Stomach (tissue), 4 donors: Measurements from ENCODE around the gene PSAP.

Experiments
- CTCF ChIP-seq, 7 experiments: fragments of 450-650 bp in 4 of 7; fragments of 200-600 bp in 3 of 7; sonication (generic) in 3 of 7; IDR thresholded peaks; one replicate each; pipeline ENCODE4 v1.5.1; 2016 to 2019; ENCODE audit warnings: antibody characterized with exemption in 7 of 7, control low read depth in 2 of 7, mild to moderate bottlenecking in 1 of 7
- EP300 ChIP-seq: sonication (generic); formaldehyde crosslinking; IDR thresholded peaks from one replicate; pipeline ENCODE4 v1.6.1; 2017; ENCODE audit warnings: antibody characterized with exemption
- POLR2A ChIP-seq, 4 donors: fragments of 450-650 bp; IDR thresholded peaks; one replicate each; pipeline ENCODE4 v1.6.1; 2016; ENCODE audit warnings: antibody characterized with exemption in 4 of 4, control low read depth in 2 of 4, mild to moderate bottlenecking in 1 of 4, moderate library complexity in 1 of 4
- POLR2AphosphoS5 ChIP-seq, 3 donors: sonication (generic); formaldehyde crosslinking; IDR thresholded peaks; one replicate each; pipeline ENCODE4 v1.6.1; 2016; ENCODE audit warnings: antibody characterized with exemption in 3 of 3

GRCh38 chr10:71782221-71782916, 68.7 kb downstream of the PSAP start:
- no peak for TF ChIP-seq CTCF (IDR thresholded peaks at IDR 0.05)
- TF ChIP-seq POLR2A (IDR thresholded peaks at IDR 0.05), result no peak
- TF ChIP-seq EP300, result no peak
- TF ChIP-seq POLR2AphosphoS5 (IDR thresholded peaks at IDR 0.05), result no peak
